GM08714 (cell line): ENCODE results near the gene WDR54.
A peak's percentile ranks its signal among the peaks of the same experiment; 100 is the strongest.

Experiments
- H3K4me3 ChIP-seq: fragments of 200-500 bp; sonication (Bioruptor generic); 2 replicates; pipeline ENCODE4 v1.5.1; 2014; ENCODE audit warnings: mild to moderate bottlenecking, low read length, inconsistent platforms
- ZNF274 ChIP-seq: IDR thresholded peaks from 2 replicates; pipeline ENCODE4 v1.6.1; 2012; ENCODE audit warnings: mild to moderate bottlenecking, low read depth, low read length

WDR54 gene, protein sequence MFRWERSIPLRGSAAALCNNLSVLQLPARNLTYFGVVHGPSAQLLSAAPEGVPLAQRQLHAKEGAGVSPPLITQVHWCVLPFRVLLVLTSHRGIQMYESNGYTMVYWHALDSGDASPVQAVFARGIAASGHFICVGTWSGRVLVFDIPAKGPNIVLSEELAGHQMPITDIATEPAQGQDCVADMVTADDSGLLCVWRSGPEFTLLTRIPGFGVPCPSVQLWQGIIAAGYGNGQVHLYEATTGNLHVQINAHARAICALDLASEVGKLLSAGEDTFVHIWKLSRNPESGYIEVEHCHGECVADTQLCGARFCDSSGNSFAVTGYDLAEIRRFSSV

DNA sequence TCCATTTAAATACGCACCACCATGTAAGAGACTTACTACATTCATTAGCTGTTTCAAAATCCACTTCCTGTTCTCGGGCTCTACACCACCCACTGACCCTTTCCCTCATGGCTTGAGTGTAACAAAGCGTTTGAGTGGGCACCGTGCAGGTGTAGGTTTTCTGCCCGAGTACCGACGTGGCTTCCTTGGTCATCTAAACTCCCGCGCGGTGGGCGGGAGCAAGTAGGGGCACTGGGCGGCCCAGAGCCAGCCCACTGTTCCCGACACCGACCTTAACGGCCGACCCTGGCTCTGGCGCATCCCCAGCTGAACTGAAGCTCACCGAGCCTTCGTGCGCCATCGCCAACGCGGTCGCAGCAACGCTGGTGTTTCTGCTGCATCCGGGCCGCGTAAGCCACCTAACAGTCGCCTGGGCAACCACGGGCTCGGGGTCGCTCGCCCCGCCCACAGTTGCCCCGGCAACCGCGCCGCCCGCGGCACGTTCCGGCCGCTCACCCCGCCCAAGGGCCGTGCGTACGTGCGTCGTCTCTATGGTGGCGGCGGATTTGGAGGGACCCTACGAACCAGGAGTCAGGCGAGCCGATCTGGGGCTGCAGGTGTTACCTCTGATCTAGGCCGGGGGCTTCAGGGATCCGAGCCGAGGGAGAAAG, at the start of gene WDR54, which contains the start of gene C2orf81:
WDR54 (plus strand) TSS at position 510 of the 650 bp plus-strand sequence. CDS start 424 bp downstream, outside the sequence.
C2orf81 (minus strand) TSS at position 399 of the 650 bp plus-strand sequence; CDS start at position 340, 59 bp downstream.
- H3K4me3 ChIP-seq: peak within 1 kb of the TSS; percentile 69
- TF ChIP-seq ZNF274: no peak

DNA sequence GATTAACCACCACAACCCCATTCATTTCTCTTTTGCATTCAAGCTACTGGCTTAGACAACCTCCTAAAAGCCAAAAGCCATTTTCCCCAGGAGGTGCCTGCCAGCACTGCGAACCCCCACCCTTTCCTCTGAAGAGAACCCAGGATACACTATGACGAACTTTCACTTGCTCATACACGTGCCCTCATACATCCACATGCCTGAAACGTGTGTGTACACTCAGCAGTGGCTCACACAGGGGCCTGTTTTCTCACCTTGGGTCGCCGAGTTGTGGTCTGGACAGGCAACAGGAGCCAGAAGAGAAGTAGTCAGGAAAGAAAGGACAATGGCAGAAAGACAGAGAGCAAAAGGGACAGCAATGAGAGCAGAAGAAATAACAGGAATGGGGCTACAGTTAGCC, 48.9 kb upstream of the WDR54 start:
- H3K4me3 ChIP-seq: no peak overlapping the region
- no peak for TF ChIP-seq ZNF274

DNA sequence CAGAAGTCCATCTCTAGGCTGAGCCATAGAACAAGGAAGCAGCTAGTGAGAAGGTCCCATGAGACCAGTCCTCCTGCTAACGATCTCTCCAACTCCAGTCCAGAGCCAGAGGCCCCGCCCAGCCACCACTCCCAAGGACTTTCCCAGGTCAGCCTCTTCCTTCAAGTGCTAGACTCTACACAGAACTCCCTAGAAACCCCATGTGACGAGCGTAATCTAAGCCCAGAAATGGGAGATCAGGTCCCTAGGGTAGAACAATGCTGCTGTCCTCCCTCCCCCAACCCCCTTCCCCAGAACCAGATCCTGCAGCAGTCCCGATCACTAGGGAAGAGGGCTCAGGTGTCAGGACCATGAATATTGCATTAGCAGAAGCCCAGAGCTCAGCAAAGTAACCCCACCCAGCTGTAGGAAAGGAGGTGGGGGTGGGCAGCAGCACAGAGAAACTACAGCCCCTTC, 48.3 kb upstream of the WDR54 start:
- no peak overlapping the region for H3K4me3 ChIP-seq
- TF ChIP-seq ZNF274: no peak

DNA sequence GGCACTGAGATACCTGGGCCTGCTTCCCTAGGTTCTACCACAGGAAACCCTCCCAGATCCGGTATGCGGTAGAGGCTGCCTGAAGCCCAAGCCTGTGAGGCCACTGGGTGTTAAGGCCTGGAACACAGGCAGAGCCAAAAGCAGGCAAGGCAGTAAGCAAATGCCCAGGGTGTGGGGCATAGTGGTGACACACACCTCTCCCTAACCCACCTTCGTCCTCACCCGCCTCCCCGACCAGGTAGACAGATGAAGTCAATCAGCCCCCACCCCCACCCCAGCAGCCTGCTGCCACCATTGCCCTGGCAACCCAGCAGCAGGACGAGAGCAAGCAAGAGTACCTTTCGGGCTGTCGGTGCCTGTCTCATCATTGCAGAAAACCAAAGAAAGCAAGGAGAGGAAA, 47.5 kb upstream of the WDR54 start:
- no peak for TF ChIP-seq ZNF274
- H3K4me3 ChIP-seq: no peak overlapping the region

DNA sequence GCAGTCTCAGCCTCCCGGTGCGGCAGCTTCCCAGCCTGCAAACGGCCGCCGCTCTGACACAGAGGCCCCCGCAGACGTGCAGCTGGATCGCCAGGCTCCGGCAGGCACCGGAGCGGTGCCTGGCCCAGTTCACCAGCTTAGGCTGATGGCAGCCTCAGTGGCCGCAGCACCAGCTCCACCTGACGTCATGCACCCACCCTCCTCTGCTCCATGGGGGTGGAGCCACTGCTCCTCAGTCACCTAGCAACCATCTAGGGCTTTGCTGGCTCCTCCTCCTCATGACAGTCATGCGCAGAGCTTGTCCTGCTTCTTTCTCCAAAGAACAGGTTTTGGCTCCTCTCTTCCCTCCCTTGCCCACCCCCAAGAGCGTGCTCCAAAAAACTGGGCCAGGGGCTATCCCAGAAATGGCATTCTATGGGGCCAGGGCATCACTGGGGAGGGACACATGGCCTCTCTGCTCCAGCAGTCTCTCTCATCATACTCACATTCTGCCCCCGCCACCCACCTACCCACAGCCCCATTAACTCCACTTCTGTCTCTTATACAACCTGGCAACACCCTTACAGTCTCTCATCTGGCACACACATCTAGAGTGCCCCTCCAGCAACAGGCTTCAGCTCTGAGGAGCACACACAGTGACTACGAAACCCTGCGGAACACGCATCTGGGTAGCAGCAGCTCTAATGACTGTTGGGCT, 46.9 kb upstream of the WDR54 start:
- TF ChIP-seq ZNF274: no peak
- H3K4me3 ChIP-seq: no peak overlapping the region

DNA sequence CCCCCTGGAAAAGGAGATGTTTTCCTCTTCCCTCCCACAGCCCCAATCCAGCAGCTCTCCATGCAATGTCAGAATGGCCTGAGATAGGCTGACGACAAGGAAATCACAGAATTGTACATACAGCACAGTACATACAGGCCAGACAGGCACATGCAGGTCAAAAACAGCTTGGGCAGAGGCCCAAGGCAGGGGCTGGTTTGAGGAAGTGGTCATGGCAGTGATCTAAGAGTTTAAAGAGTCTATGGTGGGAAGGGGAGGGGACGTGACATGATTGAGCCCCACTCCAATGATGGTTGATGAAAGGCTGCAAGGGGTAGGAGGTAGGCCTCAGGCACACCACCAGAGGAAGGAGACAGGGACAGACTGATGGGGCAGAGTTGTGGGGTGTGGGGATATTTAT, 45.7 kb upstream of the WDR54 start:
- no peak for TF ChIP-seq ZNF274
- H3K4me3 ChIP-seq: no peak overlapping the region

DNA sequence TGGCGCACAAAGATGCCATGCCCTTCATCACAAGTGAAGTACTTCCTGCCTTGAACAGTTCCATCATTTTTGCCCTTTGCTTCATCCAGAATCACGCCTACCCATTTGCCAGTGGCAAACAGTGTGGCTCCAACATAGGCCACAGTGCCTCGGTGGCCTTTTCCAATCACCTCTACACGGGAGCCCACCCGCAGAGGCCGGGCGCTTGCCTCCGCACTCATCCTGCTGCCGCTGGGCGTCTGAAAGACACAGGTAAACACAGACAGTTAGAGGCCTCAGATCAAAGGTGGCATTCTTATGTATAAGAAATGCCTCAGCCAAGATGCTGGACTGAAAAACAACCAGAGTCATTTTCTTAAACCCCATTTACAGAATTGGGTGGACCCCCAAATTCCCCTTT, 43.5 kb upstream of the WDR54 start:
- no peak overlapping the region for H3K4me3 ChIP-seq
- no peak for TF ChIP-seq ZNF274

DNA sequence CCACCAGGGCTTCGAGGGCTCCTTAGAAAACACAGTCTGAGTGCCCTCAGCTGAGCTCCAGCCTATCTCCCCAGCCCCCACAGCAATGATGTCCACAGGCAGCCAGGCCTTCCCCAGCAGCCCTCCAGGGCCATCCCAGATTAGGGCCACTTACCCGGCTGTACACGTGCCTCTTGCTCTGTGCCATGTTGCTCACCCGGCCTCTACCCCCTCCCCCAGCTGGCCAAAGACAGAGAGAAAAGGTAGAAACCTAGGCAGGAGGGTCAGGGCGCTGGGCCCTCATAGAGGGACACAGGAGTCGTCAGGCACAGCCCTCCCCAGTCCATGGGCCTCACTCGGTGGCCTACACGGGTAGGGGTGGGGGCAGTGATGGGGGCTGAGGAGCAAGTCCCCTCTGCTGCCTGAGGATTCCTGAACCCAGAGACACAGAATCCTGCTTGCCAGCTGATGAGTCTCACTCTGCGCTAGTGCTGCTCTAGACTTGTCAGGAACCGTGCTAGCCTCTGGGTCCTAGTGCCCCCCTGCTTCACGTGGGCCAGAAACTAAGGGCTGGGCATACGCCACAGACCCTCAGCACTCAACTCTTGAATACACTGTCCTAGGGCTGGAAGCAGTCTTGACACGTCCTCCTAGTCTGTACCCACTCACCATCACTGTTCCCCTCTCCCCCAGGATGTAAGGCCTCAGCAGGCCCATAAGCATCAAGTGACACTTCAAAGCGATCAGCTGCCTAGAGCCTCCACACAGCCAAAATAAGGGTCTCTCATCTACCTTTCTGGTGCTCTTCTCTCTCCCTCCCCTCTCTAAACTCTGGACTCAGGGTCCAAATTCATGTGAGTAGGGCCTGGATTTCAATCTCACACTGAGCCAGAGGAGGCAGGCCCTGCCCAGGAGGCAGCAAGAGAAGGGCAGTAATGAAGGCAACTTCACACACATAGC, 41.4 kb upstream of the WDR54 start, which contains the start of gene DCTN1:
DCTN1 (minus strand) TSS at position 461 of the 939 bp plus-strand sequence; CDS start at position 187, 274 bp downstream.
- TF ChIP-seq ZNF274: no peak
- H3K4me3 ChIP-seq: no peak within 1 kb of the TSS

DNA sequence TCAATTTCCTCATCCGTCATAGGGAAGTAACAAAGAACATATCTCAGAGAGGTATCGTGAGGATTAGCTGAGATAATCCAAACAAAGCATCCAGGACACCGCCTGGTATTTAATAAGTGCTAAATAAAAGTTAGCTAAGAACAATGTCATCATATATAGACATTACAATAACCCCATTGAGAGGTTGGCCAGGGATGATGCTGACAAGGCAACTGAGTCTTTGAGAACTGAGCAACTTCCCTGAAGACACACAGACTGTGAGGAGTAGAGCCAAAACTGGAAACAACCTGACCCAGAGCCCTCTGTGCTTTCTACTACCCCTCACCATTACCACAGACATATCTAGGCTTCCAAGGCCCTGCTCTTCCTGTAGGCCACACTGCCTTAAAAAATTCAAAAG, 39.8 kb upstream of the WDR54 start:
- no peak for TF ChIP-seq ZNF274
- H3K4me3 ChIP-seq: no peak overlapping the region

DNA sequence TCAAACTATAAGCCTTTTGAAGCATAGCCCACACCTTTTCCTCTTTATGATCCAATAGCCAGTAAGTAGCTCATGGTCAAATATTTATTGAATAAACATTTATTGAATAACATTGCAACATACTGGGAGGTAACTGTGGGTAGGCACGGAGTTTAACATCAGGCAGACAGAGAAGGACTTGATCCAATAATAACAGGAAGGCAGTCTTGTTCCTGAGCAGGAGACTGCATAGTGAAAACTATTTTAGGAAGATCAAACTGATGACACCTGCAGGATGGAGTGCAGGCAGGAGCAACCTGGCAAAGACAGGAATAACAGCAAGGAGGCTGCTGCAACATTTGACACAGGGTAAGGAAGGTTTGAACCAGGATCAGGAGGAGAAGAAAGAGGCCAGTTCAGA, 38.3 kb upstream of the WDR54 start:
- H3K4me3 ChIP-seq: no peak overlapping the region
- no peak for TF ChIP-seq ZNF274

DNA sequence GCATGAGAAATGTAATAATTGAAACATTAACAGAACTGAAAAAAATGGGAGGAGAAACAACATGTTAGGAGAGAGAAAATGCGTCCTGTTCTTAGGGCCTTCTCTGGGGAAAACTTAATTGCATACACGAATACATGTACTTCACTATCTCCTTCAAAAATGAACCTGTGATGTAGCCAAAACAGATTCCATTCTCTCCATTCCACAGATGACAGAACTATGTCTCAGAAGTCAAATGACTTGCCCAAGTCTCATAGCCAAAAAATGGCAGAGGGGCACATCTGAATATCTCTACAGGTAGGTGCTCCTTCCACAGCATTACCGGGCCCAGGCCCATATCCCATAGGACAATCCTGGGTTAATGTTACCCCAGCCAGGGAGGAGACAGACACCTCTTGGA, 37.5 kb upstream of the WDR54 start:
- no peak overlapping the region for H3K4me3 ChIP-seq
- TF ChIP-seq ZNF274: no peak

DNA sequence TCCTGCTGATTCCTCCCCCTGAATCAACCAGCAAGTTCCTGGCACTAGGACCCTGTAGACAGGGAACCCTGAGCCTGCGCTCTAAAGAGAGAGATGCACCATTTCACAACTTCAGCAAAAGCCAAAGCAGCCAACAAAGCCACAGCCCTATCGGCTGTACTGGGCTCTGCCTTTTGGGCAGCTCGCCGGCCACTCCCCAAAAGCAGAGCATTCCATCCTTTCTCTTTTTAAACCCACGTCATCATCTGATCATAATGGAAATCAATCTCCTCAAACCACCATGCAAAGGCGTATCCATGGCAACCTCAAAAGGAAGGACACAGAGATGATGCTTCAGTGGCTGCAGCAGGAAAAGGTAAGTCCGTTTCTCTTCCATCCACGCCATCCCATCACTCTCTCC, 36.1 kb upstream of the WDR54 start:
- no peak for TF ChIP-seq ZNF274
- H3K4me3 ChIP-seq: no peak overlapping the region

DNA sequence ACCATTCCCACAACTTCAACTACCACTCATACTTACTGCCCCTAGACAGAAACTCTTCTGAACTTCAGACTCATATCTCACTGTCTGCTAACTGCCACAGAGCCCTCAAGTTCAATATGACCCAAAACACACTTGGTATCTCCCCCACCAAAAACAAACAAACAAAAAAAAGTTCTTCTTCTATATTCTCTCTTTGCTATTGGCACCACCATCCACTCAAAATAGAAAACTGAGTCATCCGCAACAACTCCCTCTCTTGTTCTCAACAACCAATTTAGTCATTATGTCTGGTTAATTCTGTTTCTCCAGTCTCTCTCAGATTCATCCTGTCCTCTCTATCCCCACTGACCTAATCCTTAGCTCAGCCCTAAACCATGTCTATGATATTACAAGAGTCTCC, 34.2 kb upstream of the WDR54 start:
- H3K4me3 ChIP-seq: no peak overlapping the region
- no peak for TF ChIP-seq ZNF274
